ENCODE data around the gene CALD1.

The CALD1 gene

DNA sequence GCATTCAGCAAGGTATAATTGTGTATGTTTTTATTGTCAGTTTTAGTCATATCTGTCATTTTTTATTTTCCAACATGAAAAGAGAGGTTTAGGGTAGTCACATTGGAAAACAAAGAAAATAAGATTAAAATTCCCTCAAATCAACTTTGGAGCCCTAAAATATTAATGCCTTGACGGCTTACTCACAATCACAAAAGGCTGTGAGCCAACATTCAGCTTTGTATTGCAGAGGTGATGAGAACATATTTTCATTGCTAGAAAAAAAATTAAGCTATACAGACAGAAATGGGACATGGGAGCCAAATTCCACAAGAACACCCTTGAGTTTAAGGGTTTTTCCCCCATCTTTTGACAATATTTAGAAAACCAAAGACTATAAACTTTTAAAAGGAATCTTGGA is 30.2 kb downstream of the CALD1 start:
- Histone ChIP-seq H3K4me1 (ENCODE audit: insufficient read depth, low read length, severe bottlenecking) (no peaks in the 10 kb centered on the region), H3K4me3 (ENCODE audit: low read depth, low read length, poor library complexity, severe bottlenecking) (no peak overlapping the region), H3K79me2 (ENCODE audit: insufficient read depth, low read length) (no peaks in the 10 kb centered on the region), H3K36me3 (ENCODE audit: insufficient read depth, low read length) (no peaks in the 10 kb centered on the region), H3K27me3 (ENCODE audit: insufficient read depth, low read length) (no peaks in the 10 kb centered on the region), H3K4me2 (ENCODE audit: low read length) (no peak overlapping the region), H3K9me2 (ENCODE audit: low read depth, low read length) (no peaks in the 10 kb centered on the region), H3K27ac (ENCODE audit: low read depth, low read length, poor library complexity, severe bottlenecking) (no peak overlapping the region), H3F3A (ENCODE audit: insufficient read depth, low read length) (no peaks in the 10 kb centered on the region), H3K9ac (ENCODE audit: low read length) (no peak overlapping the region), H3K9me3 (ENCODE audit: low read length) (no peaks in the 10 kb centered on the region), H2AFZ (ENCODE audit: low read length) (no peak overlapping the region), H4K20me1 (ENCODE audit: insufficient read depth, low read length) (no peaks in the 10 kb centered on the region)
- TF ChIP-seq EZH2 (IDR thresholded peaks at IDR 0.05; ENCODE audit: borderline replicate concordance, low read length), result no peak
- TF ChIP-seq, protein P1, sequence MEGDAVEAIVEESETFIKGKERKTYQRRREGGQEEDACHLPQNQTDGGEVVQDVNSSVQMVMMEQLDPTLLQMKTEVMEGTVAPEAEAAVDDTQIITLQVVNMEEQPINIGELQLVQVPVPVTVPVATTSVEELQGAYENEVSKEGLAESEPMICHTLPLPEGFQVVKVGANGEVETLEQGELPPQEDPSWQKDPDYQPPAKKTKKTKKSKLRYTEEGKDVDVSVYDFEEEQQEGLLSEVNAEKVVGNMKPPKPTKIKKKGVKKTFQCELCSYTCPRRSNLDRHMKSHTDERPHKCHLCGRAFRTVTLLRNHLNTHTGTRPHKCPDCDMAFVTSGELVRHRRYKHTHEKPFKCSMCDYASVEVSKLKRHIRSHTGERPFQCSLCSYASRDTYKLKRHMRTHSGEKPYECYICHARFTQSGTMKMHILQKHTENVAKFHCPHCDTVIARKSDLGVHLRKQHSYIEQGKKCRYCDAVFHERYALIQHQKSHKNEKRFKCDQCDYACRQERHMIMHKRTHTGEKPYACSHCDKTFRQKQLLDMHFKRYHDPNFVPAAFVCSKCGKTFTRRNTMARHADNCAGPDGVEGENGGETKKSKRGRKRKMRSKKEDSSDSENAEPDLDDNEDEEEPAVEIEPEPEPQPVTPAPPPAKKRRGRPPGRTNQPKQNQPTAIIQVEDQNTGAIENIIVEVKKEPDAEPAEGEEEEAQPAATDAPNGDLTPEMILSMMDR (IDR thresholded peaks at IDR 0.05; ENCODE audit: low read length), result no peak

DNA sequence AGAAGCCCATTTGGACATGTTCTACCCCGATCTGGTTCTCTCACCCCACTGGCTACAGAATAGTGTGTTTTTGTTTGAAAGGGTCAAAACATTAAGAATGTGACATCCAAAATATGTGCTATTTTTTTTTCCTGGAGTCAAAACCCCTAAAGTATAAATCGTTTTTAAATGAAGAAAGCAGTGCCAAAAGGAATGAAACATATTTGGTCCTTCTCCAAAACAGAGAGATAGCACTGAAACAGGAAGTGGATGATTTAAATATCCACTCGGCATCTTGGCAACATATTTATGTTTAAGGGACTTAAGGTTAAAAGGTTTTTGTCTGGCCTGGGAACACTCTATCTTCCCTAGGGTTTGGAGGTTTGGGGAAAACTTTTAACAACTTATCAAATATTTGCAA is 32.3 kb downstream of the CALD1 start:
- Histone ChIP-seq H3K9me3 (ENCODE audit: low read length) (no peaks in the 10 kb centered on the region), H3F3A (ENCODE audit: insufficient read depth, low read length) (no peaks in the 10 kb centered on the region), H2AFZ (ENCODE audit: low read length) (no peak overlapping the region)

DNA sequence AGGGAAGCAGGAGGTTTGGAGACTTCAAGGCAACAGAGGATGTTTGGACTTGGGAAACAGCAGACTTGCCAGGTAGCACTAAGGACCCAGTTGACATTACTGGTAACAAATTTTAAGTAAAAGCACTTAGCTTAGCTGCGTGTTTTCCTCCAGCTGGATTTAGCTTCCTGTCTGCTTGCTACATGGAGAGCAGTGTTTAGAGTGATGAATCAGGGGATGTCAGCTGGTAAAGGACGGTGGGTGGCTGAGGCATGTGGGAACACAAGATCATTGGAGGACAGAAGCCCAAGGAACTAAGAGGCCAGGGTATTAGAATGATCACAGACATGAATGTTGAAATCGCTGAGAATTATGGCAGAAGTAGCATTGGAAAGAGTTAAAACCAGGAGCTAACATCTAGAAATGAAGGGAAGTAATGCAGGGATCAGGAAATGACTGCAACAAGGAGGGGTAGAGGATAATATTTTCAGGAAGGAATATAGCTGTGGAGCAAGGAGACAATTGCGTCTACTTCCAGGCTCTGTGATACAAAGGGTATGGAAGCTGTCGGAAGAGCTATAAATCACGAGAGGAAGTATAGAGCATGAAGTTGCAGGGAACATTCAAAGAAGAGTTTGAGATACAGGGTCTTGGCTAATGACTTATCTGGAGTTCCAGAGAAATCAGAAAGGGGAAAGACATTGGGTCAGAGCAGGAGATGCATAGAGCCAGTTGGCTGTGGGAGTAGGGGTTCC is 34.4 kb downstream of the CALD1 start:
- Histone ChIP-seq H3K79me2 (ENCODE audit: insufficient read depth, low read length) (no peaks in the 10 kb centered on the region), H3K27ac (ENCODE audit: low read depth, low read length, poor library complexity, severe bottlenecking) (no peak overlapping the region), H3K4me2 (ENCODE audit: low read length) (no peak overlapping the region)

More for the DNA sequence above, 32.3 kb downstream of the CALD1 start:
- no peaks in the 10 kb centered on the region for H4K20me1 ChIP-seq (ENCODE audit: insufficient read depth, low read length)
- no peaks in the 10 kb centered on the region for H3K36me3 ChIP-seq (ENCODE audit: insufficient read depth, low read length)
- H3K27me3 ChIP-seq (ENCODE audit: insufficient read depth, low read length), result no peaks in the 10 kb centered on the region
- TF ChIP-seq, protein P1 (IDR thresholded peaks at IDR 0.05; ENCODE audit: low read length), result no peak
- TF ChIP-seq EZH2 (IDR thresholded peaks at IDR 0.05; ENCODE audit: borderline replicate concordance, low read length), result no peak
- H3K4me3 ChIP-seq (ENCODE audit: low read depth, low read length, poor library complexity, severe bottlenecking), result no peak overlapping the region
- H3K9ac ChIP-seq (ENCODE audit: low read length), result no peak overlapping the region
- no peaks in the 10 kb centered on the region for H3K79me2 ChIP-seq (ENCODE audit: insufficient read depth, low read length)
- H3K4me1 ChIP-seq (ENCODE audit: insufficient read depth, low read length, severe bottlenecking), result no peaks in the 10 kb centered on the region
- H3K4me2 ChIP-seq (ENCODE audit: low read length), result no peak overlapping the region
- H3K27ac ChIP-seq (ENCODE audit: low read depth, low read length, poor library complexity, severe bottlenecking), result no peak overlapping the region
- no peaks in the 10 kb centered on the region for H3K9me2 ChIP-seq (ENCODE audit: low read depth, low read length)

More for the DNA sequence above, 34.4 kb downstream of the CALD1 start:
- Histone ChIP-seq H3K4me1 (ENCODE audit: insufficient read depth, low read length, severe bottlenecking) (no peaks in the 10 kb centered on the region), H3K36me3 (ENCODE audit: insufficient read depth, low read length) (no peaks in the 10 kb centered on the region), H3F3A (ENCODE audit: insufficient read depth, low read length) (no peaks in the 10 kb centered on the region), H3K27me3 (ENCODE audit: insufficient read depth, low read length) (no peaks in the 10 kb centered on the region), H3K9me2 (ENCODE audit: low read depth, low read length) (no peaks in the 10 kb centered on the region), H4K20me1 (ENCODE audit: insufficient read depth, low read length) (no peaks in the 10 kb centered on the region; the same call in 1 of the 2 replicates), H2AFZ (ENCODE audit: low read length) (no peak overlapping the region), H3K9ac (ENCODE audit: low read length) (no peak overlapping the region), H3K9me3 (ENCODE audit: low read length) (no peaks in the 10 kb centered on the region), H3K4me3 (ENCODE audit: low read depth, low read length, poor library complexity, severe bottlenecking) (no peak overlapping the region)
- no peak for TF ChIP-seq EZH2 (IDR thresholded peaks at IDR 0.05; ENCODE audit: borderline replicate concordance, low read length)
- TF ChIP-seq, protein P1 (IDR thresholded peaks at IDR 0.05; ENCODE audit: low read length), result no peak

All from OCI-LY1 (cell line).